IMR-90 (cell line): Measurements from ENCODE around the gene DENND1B. TPM values are rescaled to one million over a fixed set of nuclear protein-coding genes. Genes with fewer than 3 reads are reported as not detected.

ENCODE experiments used
- ATAC-seq: fragments of 200-7000 bp; cut with Tn5 transposase; 2 replicates; pipeline ENCODE4 v1.9.1; 2020; ENCODE audit warnings: low read depth, mild to moderate bottlenecking, moderate library complexity
- BruUV-seq: library from RNA; stranded (reverse); fragments of 400-500 nt; replicated peaks from 2 replicates; lab custom pipeline; 2021; lab: Mats Ljungman, UMichigan
- CTCF ChIA-PET: fragments of 300-600 bp; formaldehyde crosslinking; extraction: SDS; loops from one replicate; lab custom pipeline; 2021; ENCODE audit warnings: antibody characterized with exemption; lab: Yijun Ruan, JAX
- POLR2A ChIA-PET: fragments of 300-600 bp; sonication (Branson Sonifier 250); formaldehyde crosslinking; loops from one replicate; lab custom pipeline; 2022; ENCODE audit warnings: antibody characterized with exemption; ENCODE audit not compliant: unreplicated experiment; lab: Charles Lee
- DNase-seq: peaks from one replicate; pipeline ENCODE4 v3.0.0; 2013
- H2AFZ ChIP-seq: replicated peaks from 2 replicates; pipeline ENCODE3; 2013; ENCODE audit warnings: low read length, mild to moderate bottlenecking; ENCODE audit not compliant: poor library complexity
- H2AK5ac ChIP-seq: 2 replicates; pipeline ENCODE4 v1.6.1; 2013; ENCODE audit warnings: low read depth, low read length, inconsistent platforms
- H2AK9ac ChIP-seq: replicated peaks from 2 replicates; pipeline ENCODE3; 2013; ENCODE audit warnings: mild to moderate bottlenecking, low read depth, low read length, moderate library complexity; ENCODE audit not compliant: poor library complexity
- H2BK120ac ChIP-seq: 2 replicates; pipeline ENCODE4 v1.6.1; 2013; ENCODE audit warnings: low read depth, low read length, inconsistent platforms
- H2BK15ac ChIP-seq: 3 replicates; pipeline ENCODE4 v1.6.1; 2013; ENCODE audit warnings: low read depth, low read length, inconsistent platforms
- H2BK20ac ChIP-seq: 2 replicates; pipeline ENCODE4 v1.6.1; 2013; ENCODE audit warnings: low read depth, mild to moderate bottlenecking, inconsistent platforms, low read length, moderate library complexity
- H2BK5ac ChIP-seq: 2 replicates; pipeline ENCODE4 v1.6.1; 2013; ENCODE audit warnings: mild to moderate bottlenecking, low read depth, low read length, inconsistent platforms; ENCODE audit not compliant: poor library complexity, severe bottlenecking
- H3K14ac ChIP-seq: replicated peaks from 2 replicates; pipeline ENCODE4 v1.6.1; 2013; ENCODE audit warnings: low read depth, low read length, inconsistent platforms
- H3K18ac ChIP-seq: 2 replicates; pipeline ENCODE4 v1.6.1; 2013; ENCODE audit warnings: low read depth, low read length, control low read depth
- H3K23ac ChIP-seq: 2 replicates; pipeline ENCODE4 v1.6.1; 2013; ENCODE audit warnings: low read depth, low read length, inconsistent platforms
- H3K27ac ChIP-seq: 2 replicates; pipeline ENCODE4 v1.5.1; 2013; ENCODE audit warnings: mild to moderate bottlenecking, control low read depth, low read length; ENCODE audit not compliant: insufficient read depth
- H3K27me3 ChIP-seq: 2 replicates; pipeline ENCODE4 v1.6.1; 2013; ENCODE audit warnings: low read length; ENCODE audit not compliant: control insufficient read depth, insufficient read depth
- H3K36me3 ChIP-seq: 2 replicates; pipeline ENCODE4 v1.6.1; 2013; ENCODE audit warnings: low read length, mixed read lengths; ENCODE audit not compliant: control insufficient read depth, insufficient read depth
- H3K4ac ChIP-seq: 2 replicates; pipeline ENCODE4 v1.6.1; 2013; ENCODE audit warnings: low read depth, low read length, inconsistent platforms
- H3K4me1 ChIP-seq: 2 replicates; pipeline ENCODE4 v1.6.1; 2013; ENCODE audit warnings: low read length, mixed read lengths; ENCODE audit not compliant: control insufficient read depth, insufficient read depth
- H3K4me2 ChIP-seq: 2 replicates; pipeline ENCODE4 v1.6.1; 2013; ENCODE audit warnings: low read depth, mild to moderate bottlenecking, control low read depth, low read length, moderate library complexity
- H3K4me3 ChIP-seq: 2 replicates; pipeline ENCODE4 v1.5.1; 2013; ENCODE audit warnings: low read depth, mild to moderate bottlenecking, control low read depth, low read length, moderate library complexity; ENCODE audit not compliant: insufficient read depth
- H3K56ac ChIP-seq: 2 replicates; pipeline ENCODE4 v1.6.1; 2013; ENCODE audit warnings: low read length, inconsistent platforms; ENCODE audit not compliant: insufficient read depth; ENCODE audit errors: extremely low read depth
- H3K79me1 ChIP-seq, 2 experiments: 2 replicates each; pipeline ENCODE4 v1.6.1; 2013; ENCODE audit warnings: low read length in 2 of 2, inconsistent platforms in 1 of 2, low read depth in 1 of 2
- H3K9ac ChIP-seq: 2 replicates; pipeline ENCODE4 v1.6.1; 2013; ENCODE audit warnings: low read depth, low read length, control low read depth
- H3K9me1 ChIP-seq: 2 replicates; pipeline ENCODE4 v1.6.1; 2013; ENCODE audit warnings: low read length, inconsistent platforms; ENCODE audit not compliant: insufficient read depth
- H3K9me3 ChIP-seq: 2 replicates; pipeline ENCODE4 v1.6.1; 2013; ENCODE audit warnings: low read length; ENCODE audit not compliant: control insufficient read depth, insufficient read depth
- H4K20me1 ChIP-seq: 2 replicates; pipeline ENCODE4 v1.6.1; 2013; ENCODE audit warnings: low read length, inconsistent platforms; ENCODE audit not compliant: insufficient read depth
- H4K5ac ChIP-seq: 2 replicates; pipeline ENCODE4 v1.6.1; 2013; ENCODE audit warnings: mild to moderate bottlenecking, low read depth, low read length, control low read depth
- H4K8ac ChIP-seq, 2 experiments: 2 replicates each; pipeline ENCODE4 v1.6.1; 2013; ENCODE audit warnings: low read depth in 2 of 2, low read length in 2 of 2, control low read depth in 1 of 2, inconsistent platforms in 1 of 2
- H4K91ac ChIP-seq: 2 replicates; pipeline ENCODE4 v1.6.1; 2013; ENCODE audit warnings: low read depth, low read length, inconsistent platforms; ENCODE audit not compliant: insufficient read depth
- CEBPB ChIP-seq: IDR thresholded peaks from 2 replicates; pipeline ENCODE4 v1.6.1; 2012; ENCODE audit warnings: low read depth, low read length, improper control_type of control experiment
- ELK1 ChIP-seq: fragments of 150-350 bp; IDR thresholded peaks from 2 replicates; pipeline ENCODE4 v1.6.1; 2016; ENCODE audit warnings: low read depth, mild to moderate bottlenecking, low read length, moderate library complexity, borderline replicate concordance
- FOS ChIP-seq: fragments of 150-350 bp; IDR thresholded peaks from 2 replicates; pipeline ENCODE4 v1.6.1; 2016; ENCODE audit warnings: low read depth, low read length
- NFE2L2 ChIP-seq: fragments of 150-350 bp; IDR thresholded peaks from 2 replicates; pipeline ENCODE4 v1.6.1; 2016; ENCODE audit warnings: low read depth, mild to moderate bottlenecking, low read length
- RAD21 ChIP-seq: IDR thresholded peaks from 2 replicates; pipeline ENCODE4 v1.6.1; 2012; ENCODE audit warnings: low read length, improper control_type of control experiment
- RCOR1 ChIP-seq: IDR thresholded peaks from 2 replicates; pipeline ENCODE4 v1.6.1; 2012; ENCODE audit warnings: mild to moderate bottlenecking, low read length, improper control_type of control experiment; ENCODE audit not compliant: insufficient replicate concordance
- RFX5 ChIP-seq: IDR thresholded peaks from 2 replicates; pipeline ENCODE4 v1.8.0; 2012; ENCODE audit warnings: low read depth, mild to moderate bottlenecking, low read length, moderate library complexity
- USF2 ChIP-seq: fragments of 150-350 bp; IDR thresholded peaks from 2 replicates; pipeline ENCODE4 v1.6.1; 2017; ENCODE audit warnings: mild to moderate bottlenecking, antibody characterized with exemption, low read length, low read depth
- WGBS, 2 experiments: methylation state at CpG; one replicate each; pipeline versions ENCODE4 v1.1.5 to v1.1.7; 2013; ENCODE audit warnings: missing lambda C conversion rate in 2 of 2; ENCODE audit not compliant: insufficient read length in 1 of 2; ENCODE audit errors: extremely low coverage in 2 of 2; 5-methylcytosine and 5-hydroxymethylcytosine counted together
- dilution Hi-C: fragments of 300-500 bp; cut with HindIII; formaldehyde crosslinking; loops from one replicate; pipeline ENCODE4 v1.14.3; 2018; ENCODE audit warnings: low sequenced_read_pairs; ENCODE audit not compliant: unreplicated experiment
- in situ Hi-C: fragments of 300-500 bp; cut with MboI; formaldehyde crosslinking; loops from 3 replicates; pipeline ENCODE4 v1.14.3; 2019; ENCODE audit warnings: low sequenced_read_pairs, inconsistent platforms, mixed read lengths
- intact Hi-C: fragments of 100-400 bp; cut with micrococcal nuclease; formaldehyde crosslinking; loops from 2 replicates; pipeline ENCODE4 v1.10.0; 2022
- polyA plus RNA-seq, 3 experiments: library from polyadenylated mRNA; depleted of rRNA; stranded (reverse); fragments of >200 nt; gene quantifications; 2 replicates each; pipeline ENCODE4 v1.2.3, GENCODE V29; 2012; ENCODE audit warnings: low replicate concordance in 1 of 3
- total RNA-seq: library from RNA; depleted of rRNA; stranded (reverse); fragments of >200 nt; gene quantifications from 2 replicates; pipeline ENCODE4 v1.2.3, GENCODE V29; 2012

Gene DENND1B
- total and polyA plus RNA-seq, 2 of the 4 experiments (the other 2 are of a cell fraction): 4.0 to 24.2 TPM

GRCh38 chr1:197731449-197731848, 43.8 kb downstream of the DENND1B start:
- ChIA-PET POLR2A (no interaction called here), CTCF (no interaction called here)
- no CpG with 5 or more reads among the region's 3 CpGs for WGBS, 2 experiments

More at GRCh38 chr1:197731449-197731848, 43.8 kb downstream of the DENND1B start:
- H4K8ac ChIP-seq: no peak overlapping the region
- no peak overlapping the region for H3K56ac ChIP-seq
- 0 out of 2 replicates have a peak, but pooled peaks cover 2% of the 10 kb centered on the region for H3K4me1 ChIP-seq
- no peak overlapping the region for H3K18ac ChIP-seq
- H2BK20ac ChIP-seq: no peak overlapping the region
- no peaks in the 10 kb centered on the region for H3K27me3 ChIP-seq
- no peaks in the 10 kb centered on the region for H3K9me1 ChIP-seq
- no peak for DNase-seq
- no peak overlapping the region for H3K27ac ChIP-seq
- H2AK9ac ChIP-seq: no peak overlapping the region
- in situ Hi-C loops (no loop called here), intact Hi-C loops (no loop called here), dilution Hi-C loops (no loop called here)
- no peak overlapping the region for H4K5ac ChIP-seq
- no peak for ATAC-seq
- H2BK120ac ChIP-seq: no peak overlapping the region
- H3K4me3 ChIP-seq: no peak overlapping the region
- H3K36me3 ChIP-seq: 0 out of 2 replicates have a peak, but pooled peaks cover 2% of the 10 kb centered on the region
- no peak overlapping the region for H3K4me2 ChIP-seq
- TF ChIP-seq FOS (no peak), USF2 (no peak), RCOR1 (no peak), CEBPB (no peak), NFE2L2 (no peak), ELK1 (no peak), RFX5 (no peak), RAD21 (no peak)
- no peak overlapping the region for H2BK5ac ChIP-seq
- H2BK15ac ChIP-seq: no peak overlapping the region
- H4K20me1 ChIP-seq: no peaks in the 10 kb centered on the region
- H2AK5ac ChIP-seq: no peak overlapping the region
- no peak overlapping the region for H4K91ac ChIP-seq
- no peak overlapping the region for H2AFZ ChIP-seq
- no peak overlapping the region for H3K23ac ChIP-seq
- H3K79me1 ChIP-seq: peaks cover 13 to 40% of the 10 kb centered on the region in 2 experiments
- H3K9me3 ChIP-seq: peaks cover under 1% of the 10 kb centered on the region; the same call in 1 of the 2 replicates
- no peak overlapping the region for H3K4ac ChIP-seq
- H3K14ac ChIP-seq: no peak overlapping the region
- no TSS peak for BruUV-seq
- H3K9ac ChIP-seq: no peak overlapping the region
